Measurements from ENCODE around the gene FLRT1.
A peak's percentile ranks its signal among the peaks of the same experiment; 100 is the strongest.

The FLRT1 gene

DNA sequence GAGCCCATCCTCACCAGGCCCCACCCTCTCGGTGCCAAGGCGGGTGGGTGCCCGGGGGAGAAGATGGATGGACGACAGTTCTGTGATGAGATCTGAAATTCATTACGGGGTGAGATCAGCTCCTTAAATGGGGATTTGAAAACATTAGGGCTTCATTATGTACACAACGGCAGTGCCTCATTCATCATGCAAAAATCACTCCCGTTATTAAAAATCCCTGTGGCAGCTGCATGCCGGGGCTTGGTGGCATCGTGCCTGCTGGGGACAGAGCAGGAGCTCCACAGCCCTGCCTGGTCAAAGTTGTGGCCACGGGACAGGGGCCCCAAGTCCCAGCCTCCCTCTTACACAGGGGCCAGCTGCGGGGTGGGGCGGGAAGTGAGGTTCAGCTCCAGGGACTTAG lies 29.3 kb upstream of the FLRT1 start:
- no peak for DNase-seq (ENCODE audit: low spot score)

DNA sequence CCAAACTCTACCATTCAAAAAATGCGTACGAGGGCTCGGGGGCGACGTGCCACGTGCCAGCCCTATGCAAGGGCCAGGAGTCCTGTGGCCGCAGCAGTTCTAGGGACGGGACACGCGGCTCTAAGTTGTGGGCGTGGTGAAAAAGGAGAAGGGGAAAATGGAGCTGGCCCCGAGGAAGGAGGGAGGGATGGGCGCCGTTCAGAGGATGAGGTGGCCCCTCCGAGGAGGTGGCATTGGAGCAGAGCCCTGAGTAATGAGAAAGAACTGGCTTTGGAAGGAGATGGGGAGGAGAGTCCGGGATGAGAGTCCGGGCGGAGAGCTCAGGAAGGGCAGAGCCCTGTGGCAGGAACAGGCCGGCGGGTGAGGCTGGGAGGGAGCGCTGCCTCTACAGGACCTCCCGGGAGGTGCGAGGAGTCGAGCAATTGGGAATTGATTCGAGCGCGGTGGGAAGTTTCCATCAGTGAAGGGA lies 28.5 kb upstream of the FLRT1 start:
- peak; percentile 62 for DNase-seq (ENCODE audit: low spot score)

DNA sequence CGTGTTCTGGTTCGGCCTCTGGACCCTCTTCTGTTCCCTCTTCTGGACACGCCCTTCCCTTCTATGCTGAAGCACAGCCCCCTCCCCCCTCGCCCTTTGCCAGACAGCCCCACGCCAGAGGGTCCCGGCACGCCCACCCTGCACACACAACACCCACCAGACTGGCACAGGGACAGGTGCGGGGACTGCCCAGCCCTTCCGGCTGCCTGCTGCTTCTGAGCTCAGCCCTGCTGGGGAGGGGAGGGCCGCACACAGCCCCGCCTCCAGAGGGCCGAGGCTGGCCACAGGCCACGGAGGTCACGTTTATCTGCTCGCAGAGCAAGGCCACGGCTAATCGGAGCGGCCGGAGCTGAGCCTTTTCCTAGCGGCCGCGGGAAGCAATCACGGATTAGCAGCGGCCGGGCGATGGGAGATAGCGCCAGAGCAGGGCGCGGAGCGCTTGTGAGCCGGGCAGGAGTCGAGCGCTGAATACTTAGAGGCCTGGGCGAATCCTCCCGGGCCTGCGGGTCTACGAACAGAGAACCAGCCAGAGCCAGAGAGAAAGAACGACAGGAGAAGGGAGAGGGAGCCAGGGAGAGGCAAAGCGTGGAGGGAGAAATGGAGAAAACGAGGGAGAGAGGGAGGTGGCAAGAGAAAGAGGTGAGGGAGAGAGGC lies 28.0 kb upstream of the FLRT1 start:
- DNase-seq (ENCODE audit: low spot score): peak; percentile 85

DNA sequence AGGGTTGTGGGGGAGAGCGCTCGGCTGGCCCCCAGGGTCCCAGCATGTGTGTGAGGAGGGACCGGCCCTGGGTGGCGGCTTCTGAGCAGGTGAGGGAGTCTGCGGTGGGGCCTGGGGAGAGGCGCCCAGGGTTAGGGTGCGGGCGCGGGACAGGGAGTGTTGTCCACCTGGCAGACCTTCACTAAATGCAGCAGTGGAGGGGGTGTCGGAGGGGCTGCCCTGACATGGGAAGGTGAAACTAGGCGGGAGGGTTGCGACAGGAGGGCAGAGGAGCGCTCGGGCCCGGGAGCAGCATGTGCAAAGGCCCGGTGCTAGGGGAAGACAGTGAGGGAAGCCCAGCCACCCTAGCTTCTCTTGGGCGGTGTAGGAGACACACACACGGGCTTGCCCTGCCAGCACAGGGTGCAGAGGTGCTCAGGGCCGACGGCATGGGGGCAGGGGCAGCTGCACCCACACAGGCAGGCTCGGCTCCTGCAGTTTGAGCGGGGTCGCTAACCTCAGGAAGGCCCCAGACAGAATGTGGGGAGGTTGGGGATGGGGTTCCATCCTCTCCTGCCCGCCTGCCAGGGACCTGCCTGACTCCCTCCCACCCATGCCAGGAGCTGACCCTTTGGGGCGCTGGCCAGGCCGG lies 27.3 kb upstream of the FLRT1 start:
- no peak for DNase-seq (ENCODE audit: low spot score)

DNA sequence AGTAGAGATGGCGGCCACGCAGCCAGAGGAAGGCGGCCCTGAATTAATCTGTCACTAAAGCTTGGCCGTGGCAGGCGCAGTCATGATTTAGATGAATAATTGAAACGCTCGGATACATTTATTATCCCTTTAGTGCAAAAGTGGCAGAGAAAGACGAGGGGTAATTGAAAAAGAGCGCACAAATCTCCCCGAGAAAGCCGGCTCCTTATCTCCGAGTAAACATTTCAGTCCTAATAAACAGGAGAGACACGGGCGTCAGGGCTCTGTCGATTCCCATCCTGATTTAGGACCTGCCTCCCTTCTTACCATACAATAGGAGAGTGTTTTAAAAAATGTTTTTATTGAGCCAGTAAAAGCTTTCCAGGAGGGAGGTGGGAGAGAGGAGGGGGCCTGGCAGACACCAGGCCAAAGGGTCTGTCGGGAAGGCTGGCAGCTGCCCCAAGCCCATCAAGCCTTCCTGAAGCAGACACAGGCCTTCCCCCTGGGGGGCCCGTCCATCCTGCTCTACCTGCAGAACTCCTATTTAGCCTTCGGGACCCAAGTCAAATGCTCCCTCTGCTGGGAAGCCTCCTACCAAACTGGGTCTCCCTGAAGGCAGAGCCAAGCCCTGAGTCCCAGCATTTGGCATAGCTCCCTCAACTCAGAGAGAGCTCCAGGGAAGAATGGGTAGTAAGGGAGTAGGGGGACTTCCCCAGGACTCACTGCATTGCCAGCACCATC lies 26.7 kb upstream of the FLRT1 start:
- no peak for DNase-seq (ENCODE audit: low spot score)

DNA sequence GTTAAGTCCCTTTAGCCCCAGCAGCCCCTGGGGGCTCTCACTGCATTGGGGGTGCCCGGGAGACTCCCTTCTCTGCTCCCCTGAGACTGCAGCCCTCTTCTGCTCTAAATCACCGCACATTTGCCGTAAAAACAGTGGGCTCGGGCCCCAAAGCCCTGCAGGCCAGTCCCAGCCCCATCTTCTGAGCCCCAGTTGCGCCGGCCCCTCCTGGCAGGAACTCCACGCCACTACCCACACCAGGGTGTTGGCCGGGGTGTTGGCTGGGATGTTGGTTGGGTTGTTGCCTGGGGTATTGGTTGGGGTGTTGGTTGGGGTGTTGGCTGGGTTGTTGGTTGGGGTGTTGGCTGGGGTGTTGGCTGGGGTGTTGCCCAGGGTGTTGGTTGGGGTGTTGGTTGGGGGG lies 26.0 kb upstream of the FLRT1 start:
- no peak for DNase-seq (ENCODE audit: low spot score)

DNA sequence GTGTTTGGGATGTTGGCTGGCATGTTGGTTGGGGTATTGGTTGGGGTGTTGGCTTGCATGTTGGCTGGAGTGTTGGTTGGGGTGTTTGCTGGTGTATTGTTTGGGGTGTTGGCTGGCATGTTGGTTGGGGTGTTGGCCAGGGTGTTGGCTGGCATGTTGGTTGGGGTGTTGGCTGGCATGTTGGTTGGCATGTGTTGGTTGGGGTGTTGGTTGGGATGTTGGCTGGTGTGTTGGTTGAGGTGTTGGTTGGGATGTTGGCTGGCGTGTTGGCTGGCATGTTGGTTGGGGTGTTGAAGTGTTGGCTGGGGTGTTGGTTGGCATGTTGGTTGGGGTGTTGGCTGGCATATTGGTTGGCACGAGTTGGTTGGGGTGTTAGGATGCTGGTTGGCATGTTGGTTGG lies 24.9 kb upstream of the FLRT1 start:
- DNase-seq (ENCODE audit: low spot score): no peak

DNA sequence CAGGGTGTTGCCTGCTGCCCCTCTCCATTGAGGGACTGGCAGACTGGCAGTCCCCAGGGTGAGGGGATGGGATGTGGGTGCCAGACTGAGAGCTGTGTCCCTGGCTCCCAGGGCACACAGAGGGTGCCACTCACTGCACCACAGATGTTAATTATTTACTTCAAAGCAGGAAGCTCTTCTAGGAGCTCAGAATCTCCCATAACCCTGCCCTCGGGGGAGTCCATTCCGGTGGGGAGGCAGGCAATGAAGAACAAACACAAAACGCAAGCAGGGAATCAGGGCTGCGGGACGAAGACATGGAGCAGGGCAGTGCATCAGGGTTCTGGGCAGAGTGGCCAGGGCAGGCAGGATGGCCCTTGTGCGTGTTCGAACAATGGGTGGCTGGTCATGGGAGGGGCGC lies 24.4 kb upstream of the FLRT1 start:
- DNase-seq (ENCODE audit: low spot score): no peak

DNA sequence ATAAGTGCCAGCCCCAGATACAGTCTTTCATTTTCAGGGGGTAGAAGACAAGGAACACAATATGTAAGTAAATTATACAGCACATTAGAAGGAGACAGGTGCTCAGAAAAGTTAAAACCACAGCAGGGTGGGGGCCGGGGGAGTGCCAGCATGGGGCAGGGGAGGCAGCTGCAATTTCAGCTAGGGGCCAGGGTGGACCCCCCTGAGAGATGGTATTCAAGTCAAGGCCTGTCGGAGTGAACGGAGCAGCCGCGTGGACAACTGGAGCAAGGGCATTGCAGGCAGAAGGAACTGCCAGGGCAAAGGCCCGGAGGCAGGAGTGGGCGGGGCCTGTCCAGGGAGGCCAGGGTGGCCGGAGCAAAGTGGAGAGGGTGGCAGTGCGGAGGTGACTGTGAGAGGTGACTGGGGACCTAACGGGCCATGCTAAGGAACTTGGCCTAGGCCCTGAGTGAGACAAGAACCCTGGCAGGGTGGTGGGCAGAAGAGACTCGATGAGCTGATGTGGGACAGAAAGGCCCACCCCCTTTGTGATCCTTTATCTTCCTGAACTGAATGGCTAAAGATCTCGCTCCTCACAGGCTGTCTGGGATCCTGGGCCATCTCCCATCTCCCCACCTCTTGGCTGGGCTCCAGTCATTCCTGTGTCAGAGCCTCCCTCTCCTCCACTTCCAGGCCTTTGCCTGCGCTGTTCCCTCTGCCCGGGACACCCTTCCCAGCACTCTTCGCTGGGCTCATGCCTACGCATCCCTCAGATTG lies 22.4 kb upstream of the FLRT1 start:
- DNase-seq (ENCODE audit: low spot score): no peak

DNA sequence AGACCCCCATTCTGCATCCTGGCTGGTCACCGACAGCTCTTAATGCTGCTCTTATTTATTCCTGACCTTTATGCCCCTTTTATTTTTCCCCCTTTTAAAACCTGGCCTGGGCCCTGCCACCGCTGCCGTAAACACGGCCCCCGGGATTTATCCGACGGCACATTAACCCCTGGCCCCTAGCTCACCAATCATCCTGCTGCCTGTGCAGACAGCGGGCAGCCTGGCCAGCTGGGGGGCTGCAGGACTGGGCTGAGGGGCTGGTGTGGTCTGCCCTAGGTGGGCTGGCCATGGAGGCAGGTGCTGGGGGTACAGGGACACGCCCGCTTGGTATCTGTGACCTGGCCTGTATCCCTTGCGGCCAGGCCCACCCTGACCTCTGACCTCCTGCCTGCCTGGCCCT lies 21.4 kb upstream of the FLRT1 start:
- no peak for DNase-seq (ENCODE audit: low spot score)

DNA sequence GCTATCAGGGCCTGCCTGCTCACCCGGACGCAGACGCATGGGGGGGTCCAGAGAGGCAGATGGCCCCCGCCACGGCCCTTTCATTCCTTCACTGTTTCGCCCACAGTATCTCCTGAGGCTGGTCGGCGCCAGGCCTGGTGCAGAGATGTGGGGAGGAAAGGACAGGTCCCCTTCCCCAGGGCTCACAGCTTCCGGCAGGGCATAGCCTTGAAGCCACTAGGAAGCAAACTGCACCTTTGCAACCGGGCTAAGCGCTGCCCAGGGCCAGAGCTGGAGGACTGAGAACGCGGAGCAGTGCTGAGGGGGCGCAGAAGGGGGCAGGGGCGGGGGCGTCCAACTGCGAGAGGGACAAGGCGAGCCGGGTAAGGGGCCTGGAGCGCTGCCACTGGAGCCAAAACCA lies 20.2 kb upstream of the FLRT1 start:
- no peak for DNase-seq (ENCODE audit: low spot score)

DNA sequence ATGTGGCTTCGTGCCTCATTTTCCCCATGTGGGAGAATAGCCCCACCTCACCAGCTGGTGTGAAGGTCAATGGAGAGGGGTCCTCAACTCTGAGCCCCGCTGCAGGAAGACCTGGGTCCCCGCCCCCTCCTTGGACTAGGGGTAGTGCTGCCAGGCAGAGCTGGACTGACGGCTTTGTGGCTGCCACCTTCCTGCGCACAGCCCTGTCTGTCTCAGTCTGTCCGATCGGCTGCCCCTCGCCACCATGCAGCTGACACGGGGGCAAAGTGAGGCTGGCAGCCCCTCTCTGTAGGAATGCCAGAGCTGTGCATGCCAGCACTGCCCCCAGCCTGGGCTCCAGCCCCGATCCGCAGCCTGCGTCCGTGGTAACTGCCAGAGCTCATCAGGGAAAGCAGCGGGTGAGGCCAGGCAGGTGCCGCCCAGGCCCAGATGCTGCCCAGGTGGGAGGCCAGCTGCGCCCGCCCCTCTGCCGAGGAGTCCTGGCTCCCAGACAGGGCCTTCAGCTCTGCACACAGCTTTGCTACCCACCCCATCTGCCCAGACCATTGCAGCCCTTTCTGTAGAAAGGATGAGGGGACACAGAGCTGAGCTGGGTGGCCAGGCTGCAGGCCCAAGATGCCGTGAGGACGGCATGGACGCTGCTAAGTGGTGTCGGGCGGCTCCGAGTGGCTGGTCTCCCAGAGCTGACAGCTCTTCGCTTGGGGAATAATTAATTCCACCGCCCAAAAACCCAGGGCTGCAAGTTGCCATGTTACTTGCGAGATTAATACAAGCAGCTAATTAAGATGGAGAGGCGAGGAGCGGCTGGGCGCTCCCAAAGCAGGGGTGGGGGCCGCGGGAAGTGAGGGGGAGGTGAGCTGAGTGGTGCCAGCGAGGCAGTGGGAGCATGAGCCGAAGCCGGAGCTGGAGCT lies 19.5 kb upstream of the FLRT1 start:
- peak; percentile 7 for DNase-seq (ENCODE audit: low spot score)

DNA sequence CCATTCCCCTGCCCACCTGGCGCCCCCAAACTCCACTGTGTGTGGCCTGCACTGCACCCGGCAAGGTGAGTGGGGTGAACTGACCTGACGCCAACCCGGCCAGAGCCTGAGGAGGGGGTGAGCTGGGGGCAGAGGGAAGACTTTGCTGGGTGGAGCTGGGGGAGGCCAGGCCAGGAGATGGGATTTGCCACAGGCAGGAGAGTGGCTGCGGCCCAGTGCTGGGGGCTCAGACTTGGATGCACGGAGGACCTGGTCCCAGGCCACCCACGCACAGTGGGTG lies 17.8 kb upstream of the FLRT1 start:
- peak; percentile 6 for DNase-seq (ENCODE audit: low spot score)

DNA sequence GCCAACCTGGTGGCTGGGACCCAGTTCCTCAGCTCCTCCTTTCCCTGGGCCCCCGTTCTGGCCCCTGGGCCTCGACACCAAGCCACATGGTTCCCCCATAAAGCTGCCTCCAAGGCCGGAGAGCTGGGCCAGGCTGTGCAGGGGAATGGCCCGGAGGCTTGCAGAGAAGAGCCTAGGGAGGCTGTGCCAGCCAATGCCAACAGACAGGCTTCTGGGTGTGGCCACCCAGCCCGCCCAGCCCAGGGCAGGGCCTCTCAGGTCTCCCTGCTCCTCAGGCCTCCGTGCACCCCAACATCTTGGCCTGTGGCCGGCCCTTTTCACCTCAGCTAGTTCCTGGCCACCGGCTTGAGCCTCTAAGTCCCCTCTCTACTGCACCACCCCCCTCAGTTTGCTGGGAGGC lies 17.4 kb upstream of the FLRT1 start:
- peak; percentile 25 for DNase-seq (ENCODE audit: low spot score)

DNA sequence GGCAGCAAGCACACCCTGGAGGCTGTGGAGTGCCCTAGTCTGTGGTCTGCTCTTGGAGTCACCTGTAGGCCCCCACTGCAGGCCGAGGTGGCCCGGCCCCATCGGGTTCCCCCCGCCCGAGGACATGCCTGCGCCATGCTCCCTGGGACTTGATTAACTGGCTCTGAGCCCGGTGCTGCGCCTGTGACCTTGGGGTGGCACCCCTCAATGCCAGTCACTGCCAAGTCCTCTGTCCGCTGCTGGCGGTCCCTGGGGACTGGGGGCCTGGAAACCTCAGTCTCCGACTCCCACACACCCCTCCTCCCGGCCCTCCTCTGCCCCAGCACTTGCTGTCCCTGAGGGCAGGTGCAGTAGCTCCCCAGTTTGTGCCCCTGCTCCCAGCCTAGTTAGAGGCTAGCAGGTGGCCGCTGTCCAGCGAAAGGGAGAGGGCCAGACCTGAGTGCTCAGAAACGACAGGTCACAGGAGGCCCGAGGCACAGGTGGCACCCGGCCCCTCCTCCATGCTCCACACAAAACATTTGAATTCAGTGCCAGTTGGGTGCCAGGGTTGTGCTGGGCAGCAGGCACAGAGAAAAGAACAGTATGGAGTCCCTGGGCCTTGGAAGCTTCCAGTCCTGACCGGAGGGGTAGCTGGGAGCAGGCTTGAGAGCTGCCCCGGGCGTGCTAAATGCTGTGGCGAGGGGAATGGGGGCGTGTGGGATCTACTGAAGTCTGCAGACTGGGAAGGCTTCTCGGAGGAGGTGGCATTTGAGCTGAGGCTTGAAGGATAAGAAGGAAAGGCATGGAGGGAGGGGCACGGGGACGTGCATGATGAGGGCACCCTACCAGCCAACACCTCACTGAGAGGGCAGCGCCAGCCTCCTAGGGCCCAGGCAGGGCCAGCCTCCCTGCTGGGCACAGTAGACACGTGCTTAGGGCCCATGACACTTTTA lies 16.4 kb upstream of the FLRT1 start:
- peak; percentile 16 for DNase-seq (ENCODE audit: low spot score)

DNA sequence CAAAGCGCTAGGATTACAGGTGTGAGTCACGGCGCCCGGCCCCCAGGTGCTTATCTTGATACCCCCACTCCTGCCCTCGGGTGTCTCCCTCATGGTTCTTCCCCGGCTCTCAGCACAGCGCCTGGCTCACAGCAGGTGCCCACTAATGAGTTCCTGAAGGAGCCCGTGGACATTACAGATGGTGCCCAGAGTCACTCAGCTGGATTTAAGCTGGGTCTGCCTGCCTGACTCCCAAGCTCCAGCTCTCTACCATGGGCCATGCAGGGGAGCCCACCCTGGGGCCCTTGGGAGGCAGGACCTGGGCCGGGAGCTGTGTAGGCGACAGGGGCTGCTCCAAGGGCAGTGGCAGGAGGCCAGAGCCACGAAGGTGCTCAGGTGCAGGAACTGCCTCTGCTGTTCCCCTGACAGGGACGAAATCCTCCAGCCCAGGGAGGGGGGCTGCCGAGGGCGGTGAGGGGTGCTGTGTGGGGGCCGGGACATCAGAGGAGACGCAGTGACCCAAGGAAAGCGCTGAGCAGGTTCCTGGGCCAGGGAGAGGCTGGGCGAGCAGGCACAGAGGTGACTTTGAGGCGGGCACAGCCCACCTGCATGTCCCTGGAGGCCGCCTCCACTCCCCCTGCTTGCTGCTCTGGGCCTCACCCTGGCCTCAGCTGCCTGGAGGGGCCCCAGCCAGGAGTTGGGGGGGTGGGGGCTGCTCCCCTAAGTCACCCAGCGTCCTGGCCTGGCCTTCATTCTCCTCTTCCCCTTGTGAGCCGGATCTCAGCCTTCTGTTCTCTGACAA lies 14.6 kb upstream of the FLRT1 start:
- no peak for DNase-seq (ENCODE audit: low spot score)

DNA sequence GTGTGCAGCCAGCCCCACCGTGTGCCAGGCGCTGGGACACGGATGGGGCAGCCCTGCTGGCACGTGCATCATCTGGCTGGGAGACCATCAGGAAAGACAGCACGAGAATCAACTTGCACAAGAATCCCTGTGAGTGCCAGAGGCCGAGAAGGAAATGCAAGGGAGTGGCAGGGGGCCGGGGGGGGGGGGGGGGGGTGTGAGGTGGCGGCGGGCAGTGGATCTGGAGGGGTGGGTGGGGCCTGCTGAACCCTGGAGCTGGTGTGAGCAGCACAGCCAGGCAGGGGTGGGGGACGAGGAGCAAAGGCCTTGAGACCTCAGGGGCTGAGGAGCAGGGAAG lies 14.0 kb upstream of the FLRT1 start:
- no peak for DNase-seq (ENCODE audit: low spot score)

DNA sequence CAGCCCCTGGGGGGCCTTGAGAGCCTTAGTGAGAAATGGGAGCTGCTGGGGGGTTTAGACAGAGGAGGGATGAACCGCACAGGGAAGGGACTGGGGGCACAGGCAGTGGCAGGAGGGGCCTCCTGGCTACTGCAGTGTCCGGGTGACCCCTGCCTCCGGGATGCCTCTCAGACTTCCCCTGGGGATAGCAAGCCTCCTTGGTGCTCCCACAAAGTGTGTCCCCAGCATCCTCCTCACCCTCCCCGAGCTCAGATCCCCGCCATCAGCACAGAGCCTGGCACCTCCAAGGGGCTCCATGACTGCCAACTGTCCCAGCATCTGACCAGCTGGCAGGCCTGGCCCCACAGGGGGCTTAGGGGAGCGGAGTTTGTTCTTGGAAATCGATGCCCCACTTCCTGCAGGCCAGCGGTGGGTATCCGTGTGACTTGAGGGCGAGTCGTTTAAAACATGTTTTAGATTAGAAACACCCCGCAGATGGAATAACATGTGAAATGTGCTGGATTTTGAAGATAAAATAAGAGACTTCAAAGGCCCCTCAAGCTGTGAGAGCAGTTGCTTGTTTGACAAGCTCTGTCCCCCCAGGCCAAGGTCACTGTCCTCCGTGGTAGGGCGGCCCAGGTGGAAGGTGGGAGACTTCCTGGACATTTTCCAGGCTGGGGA lies 13.5 kb upstream of the FLRT1 start:
- no peak for DNase-seq (ENCODE audit: low spot score)
